Left lung (tissue), 10 donors: ENCODE data around the gene HDAC7. TPM values are rescaled to one million over a fixed set of nuclear protein-coding genes. Genes with fewer than 3 reads are reported as not detected.
A peak's percentile ranks its signal among the peaks of the same experiment; 100 is the strongest.

Experiments
- ATAC-seq: fragments of 200-7000 bp; cut with Tn5 transposase; one replicate; pipeline ENCODE4 v1.9.1; 2020; ENCODE audit warnings: moderate library complexity
- DNase-seq, 4 donors: peaks; one replicate each; pipeline ENCODE4 v3.0.0-alpha.2; 2013 to 2020
- H3K27ac ChIP-seq, 2 donors: fragments of 200-600 bp; sonication (generic) in 1 of 2; one replicate each; pipeline versions ENCODE4 v1.5.0 to v1.8.0; 2020 to 2021
- H3K27me3 ChIP-seq, 2 donors: fragments of 200-600 bp; sonication (generic) in 1 of 2; one replicate each; pipeline versions ENCODE4 v1.5.0 to v1.8.0; 2020 to 2021
- H3K36me3 ChIP-seq, 2 donors: fragments of 200-600 bp; sonication (generic) in 1 of 2; one replicate each; pipeline versions ENCODE4 v1.5.0 to v1.8.0; 2020 to 2021
- H3K4me1 ChIP-seq, 2 donors: fragments of 200-600 bp; one replicate each; pipeline ENCODE4 v1.8.0; 2021
- H3K4me3 ChIP-seq, 2 donors: fragments of 200-600 bp; sonication (generic) in 1 of 2; one replicate each; pipeline versions ENCODE4 v1.5.0 to v1.8.0; 2020 to 2021; ENCODE audit warnings: mild to moderate bottlenecking in 1 of 2
- H3K9me3 ChIP-seq, 2 donors: fragments of 200-600 bp; sonication (generic) in 1 of 2; one replicate each; pipeline versions ENCODE4 v1.5.0 to v1.8.0; 2020 to 2021
- intact Hi-C, 2 donors: fragments of 100-400 bp; cut with DNase I; formaldehyde crosslinking; loops; one replicate each; pipeline versions ENCODE4 v1.11.2 to v1.14.2; 2022
- polyA plus RNA-seq, 6 donors: library from polyadenylated mRNA; unstranded; fragments of 120-200 nt; gene quantifications; one replicate each; pipeline ENCODE4 v1.2.1, GENCODE V29; 2013; ENCODE audit not compliant: insufficient read length in 6 of 6
- total RNA-seq, 2 donors: library from RNA; stranded (reverse); fragmentation: NEBNext Ultra II Directional; extraction: Animal tissue kit (Norgen Biotek cat#: 25700); gene quantifications; one replicate each; pipeline ENCODE4 v1.2.1, GENCODE V29; 2021
- TF ChIP-seq, protein P1 (sequence below), 2 donors: fragments of 200-600 bp; sonication (generic) in 1 of 2; IDR thresholded peaks; one replicate each; pipeline versions ENCODE4 v1.5.0 to v1.8.0; 2021; ENCODE audit warnings: antibody characterized with exemption in 2 of 2
- donor health status: DM: no; HTN: yes; CAD: no.
- donor health status: DM: no; HTN: no; CAD: no.

HDAC7 gene
- total and polyA plus RNA-seq, 8 donors, result 69.1 to 115 (median 84.1) TPM

DNA sequence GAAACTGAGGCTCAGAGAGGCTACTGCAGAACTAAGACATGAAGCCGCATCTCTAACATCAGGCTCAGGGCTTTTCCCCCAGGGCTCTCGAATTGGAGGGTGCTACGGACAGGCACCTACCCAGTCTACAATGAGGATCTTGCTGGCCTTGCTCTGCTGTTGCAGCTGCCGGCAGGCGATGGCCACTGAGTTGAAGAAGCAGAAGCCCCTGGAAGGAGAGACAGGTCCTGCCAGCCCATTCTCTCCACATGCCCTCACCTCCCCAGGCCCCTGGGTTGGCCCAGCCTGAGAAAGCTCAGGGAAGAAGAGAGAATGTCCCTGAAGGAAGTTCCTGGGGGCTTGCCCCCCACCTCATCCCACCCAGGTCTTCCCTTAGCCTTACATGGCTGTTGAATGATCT lies 30.6 kb downstream of the HDAC7 start:
- Histone ChIP-seq H3K4me3 (no peak overlapping the region), H3K27me3 (no peaks in the 10 kb centered on the region), H3K4me1 (no peaks in the 10 kb centered on the region), H3K27ac (no peak overlapping the region), H3K9me3 (no peaks in the 10 kb centered on the region), H3K36me3 (peaks cover 0 to 100% of the 10 kb centered on the region in 2 donors)
- intact Hi-C loops, result no loop called here
- peak in 1 of 4 donors; percentile 49 for DNase-seq
- no peak for ATAC-seq
- TF ChIP-seq, protein P1, sequence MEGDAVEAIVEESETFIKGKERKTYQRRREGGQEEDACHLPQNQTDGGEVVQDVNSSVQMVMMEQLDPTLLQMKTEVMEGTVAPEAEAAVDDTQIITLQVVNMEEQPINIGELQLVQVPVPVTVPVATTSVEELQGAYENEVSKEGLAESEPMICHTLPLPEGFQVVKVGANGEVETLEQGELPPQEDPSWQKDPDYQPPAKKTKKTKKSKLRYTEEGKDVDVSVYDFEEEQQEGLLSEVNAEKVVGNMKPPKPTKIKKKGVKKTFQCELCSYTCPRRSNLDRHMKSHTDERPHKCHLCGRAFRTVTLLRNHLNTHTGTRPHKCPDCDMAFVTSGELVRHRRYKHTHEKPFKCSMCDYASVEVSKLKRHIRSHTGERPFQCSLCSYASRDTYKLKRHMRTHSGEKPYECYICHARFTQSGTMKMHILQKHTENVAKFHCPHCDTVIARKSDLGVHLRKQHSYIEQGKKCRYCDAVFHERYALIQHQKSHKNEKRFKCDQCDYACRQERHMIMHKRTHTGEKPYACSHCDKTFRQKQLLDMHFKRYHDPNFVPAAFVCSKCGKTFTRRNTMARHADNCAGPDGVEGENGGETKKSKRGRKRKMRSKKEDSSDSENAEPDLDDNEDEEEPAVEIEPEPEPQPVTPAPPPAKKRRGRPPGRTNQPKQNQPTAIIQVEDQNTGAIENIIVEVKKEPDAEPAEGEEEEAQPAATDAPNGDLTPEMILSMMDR (IDR thresholded peaks at IDR 0.05), result no peak

DNA sequence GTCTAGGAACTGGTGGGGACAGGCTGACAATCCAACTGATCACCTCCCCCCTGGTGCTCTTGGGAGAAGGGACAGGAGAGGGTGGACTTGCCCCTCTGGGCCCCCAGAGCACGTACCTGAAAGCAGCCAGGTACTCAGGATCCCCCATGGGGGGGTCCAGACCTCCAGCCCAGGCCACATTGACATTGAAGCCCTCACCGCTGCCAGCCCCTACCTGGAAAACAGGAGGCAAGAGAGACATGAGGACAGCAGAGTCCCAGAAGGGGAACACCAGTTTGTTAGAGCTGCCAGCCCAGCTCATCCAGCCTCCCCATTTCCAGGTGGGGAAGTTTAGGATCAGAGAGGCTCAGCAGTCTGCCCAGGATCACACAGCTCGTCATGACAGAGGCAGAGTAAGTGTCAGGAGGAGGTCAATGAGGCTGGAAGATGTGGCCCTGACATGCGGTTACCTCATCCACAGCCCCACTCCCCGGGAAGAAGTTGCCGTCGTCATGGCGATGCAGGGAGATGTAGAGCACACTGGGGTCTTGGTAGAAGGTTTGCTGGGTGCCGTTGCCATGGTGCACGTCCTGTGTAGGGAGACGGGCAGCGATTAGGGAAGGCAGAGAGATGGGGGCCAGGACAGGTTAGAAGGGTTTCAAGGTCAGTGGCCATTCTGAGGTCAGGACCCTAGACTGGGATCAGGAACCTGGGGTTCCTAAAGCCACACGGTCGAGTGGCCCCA lies 31.9 kb downstream of the HDAC7 start:
- Histone ChIP-seq H3K27ac (no peak overlapping the region), H3K4me1 (no peaks in the 10 kb centered on the region), H3K27me3 (no peaks in the 10 kb centered on the region), H3K9me3 (no peaks in the 10 kb centered on the region), H3K4me3 (no peak overlapping the region), H3K36me3 (peaks cover 0 to 100% of the 10 kb centered on the region in 2 donors)
- intact Hi-C loops, result no loop called here
- ATAC-seq (no peak), DNase-seq (peak in 1 of 4 donors; percentile 46)
- TF ChIP-seq, protein P1 (IDR thresholded peaks at IDR 0.05), result no peak

DNA sequence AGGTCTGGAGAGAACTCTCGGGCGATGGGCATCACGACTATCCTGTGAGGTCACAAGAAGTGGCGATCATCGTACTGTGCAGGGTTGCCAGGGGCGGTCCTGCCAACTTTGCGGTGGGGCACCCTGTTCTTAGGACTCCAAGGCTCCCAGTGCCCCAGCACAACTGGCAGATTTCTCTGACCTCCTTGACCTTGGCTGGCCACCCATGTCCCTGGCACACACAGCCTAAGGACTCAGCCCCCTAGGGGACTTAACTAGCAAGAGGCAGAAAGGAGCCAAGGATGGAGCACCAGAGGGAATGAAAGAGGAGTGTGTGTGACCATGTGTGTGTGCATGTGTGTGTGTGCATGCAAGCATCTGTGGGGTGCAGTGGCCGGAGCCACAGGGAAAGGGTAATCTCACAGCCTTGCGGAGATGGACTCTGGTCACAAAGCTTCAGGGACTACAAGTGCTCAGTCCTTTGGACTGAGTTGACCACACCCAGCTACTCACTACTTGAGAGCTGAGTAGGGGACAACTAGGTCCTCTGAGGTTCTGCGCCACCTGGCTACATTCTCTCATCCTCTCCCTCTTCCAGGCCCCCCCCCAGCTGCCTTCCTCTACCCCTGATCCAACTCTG lies 32.9 kb downstream of the HDAC7 start:
- no peak overlapping the region for H3K27ac ChIP-seq
- intact Hi-C loops, result no loop called here
- no peaks in the 10 kb centered on the region for H3K27me3 ChIP-seq
- no peak overlapping the region for H3K4me3 ChIP-seq
- ATAC-seq, result no peak
- no peaks in the 10 kb centered on the region for H3K9me3 ChIP-seq
- TF ChIP-seq, protein P1 (IDR thresholded peaks at IDR 0.05), result no peak
- DNase-seq, result peak in 1 of 4 donors; percentile 58
- H3K4me1 ChIP-seq, result no peaks in the 10 kb centered on the region
- H3K36me3 ChIP-seq, result peaks cover 0 to 100% of the 10 kb centered on the region in 2 donors

DNA sequence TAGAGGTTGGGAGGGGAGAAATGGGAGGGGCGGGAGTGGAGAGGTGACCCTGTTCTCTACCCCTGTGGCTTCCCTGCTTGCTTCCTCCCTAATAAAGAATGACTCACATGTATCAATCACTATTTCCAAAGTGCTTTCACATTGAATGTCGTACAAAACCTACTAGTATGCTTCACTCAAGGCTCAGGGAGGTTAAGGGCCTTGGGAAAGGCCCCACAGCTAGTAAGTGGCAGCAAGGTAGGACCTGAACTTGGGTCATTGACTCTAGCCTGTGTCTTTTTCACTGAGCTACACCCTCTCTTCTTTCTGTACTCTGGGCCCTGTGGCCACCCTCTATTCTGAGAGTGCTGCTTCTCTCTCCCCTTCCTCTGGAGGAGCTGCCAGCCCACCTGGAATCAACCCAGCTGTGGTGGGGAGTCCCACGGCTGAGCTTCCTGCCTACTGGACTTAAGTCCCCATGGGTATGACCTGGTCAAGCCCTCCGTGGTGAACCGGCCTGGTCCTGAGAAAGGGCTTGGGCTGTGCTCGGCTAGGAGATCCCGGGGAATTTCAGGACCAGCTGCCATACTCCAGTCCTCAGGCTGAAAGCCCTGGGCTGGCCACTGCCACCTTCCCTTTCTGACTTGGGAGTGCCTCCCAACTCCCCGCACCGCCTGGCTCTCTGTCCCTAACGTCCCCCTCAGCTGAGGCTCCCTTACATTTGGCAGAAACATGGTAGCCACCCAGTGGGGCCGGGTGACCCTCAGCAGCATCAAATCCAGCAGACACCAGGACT lies 33.6 kb downstream of the HDAC7 start:
- no peaks in the 10 kb centered on the region for H3K4me1 ChIP-seq
- peak overlapping the region in 1 of 2 donors; percentile 8 for H3K27ac ChIP-seq
- H3K4me3 ChIP-seq, result no peak overlapping the region
- H3K27me3 ChIP-seq, result no peaks in the 10 kb centered on the region
- no peaks in the 10 kb centered on the region for H3K9me3 ChIP-seq
- DNase-seq, result peak in 1 of 4 donors; percentile 55
- TF ChIP-seq, protein P1 (IDR thresholded peaks at IDR 0.05), result no peak
- intact Hi-C loops, result no loop called here
- no peak for ATAC-seq
- peaks cover 0 to 100% of the 10 kb centered on the region in 2 donors for H3K36me3 ChIP-seq
